Activated naive CD4-positive, alpha-beta T cell (primary cell): ENCODE data around the gene C5.
"Not testable (repeated sequence)": the region's sequence is repeated elsewhere in the genome, so short reads cannot be mapped to it uniquely, and the experiment has no call there.

Experiments used
- DNase-seq, 4 experiments: peaks; one replicate each; lab custom pipeline; 2025; lab: John Stamatoyannopoulos, UW

The C5 gene

DNA sequence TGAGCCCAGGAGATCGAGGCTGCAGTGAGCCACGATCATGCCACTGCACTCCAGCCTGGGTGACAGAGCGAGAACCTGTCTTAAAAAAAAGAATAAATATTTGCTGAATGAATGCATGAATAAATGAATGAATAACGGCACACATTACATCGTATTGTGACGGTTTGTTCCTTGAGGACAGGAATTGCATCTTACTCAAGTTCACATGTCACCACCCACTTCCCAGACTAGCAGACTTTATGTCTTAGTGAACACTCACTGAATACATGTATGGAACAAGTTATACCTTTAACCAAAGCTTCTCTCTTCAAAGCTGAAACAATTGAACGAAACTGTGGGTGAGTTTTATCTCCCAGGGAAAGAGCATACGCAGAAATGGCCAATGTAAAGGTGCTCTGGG lies 70.3 kb downstream of the C5 start:
- no peak for DNase-seq

DNA sequence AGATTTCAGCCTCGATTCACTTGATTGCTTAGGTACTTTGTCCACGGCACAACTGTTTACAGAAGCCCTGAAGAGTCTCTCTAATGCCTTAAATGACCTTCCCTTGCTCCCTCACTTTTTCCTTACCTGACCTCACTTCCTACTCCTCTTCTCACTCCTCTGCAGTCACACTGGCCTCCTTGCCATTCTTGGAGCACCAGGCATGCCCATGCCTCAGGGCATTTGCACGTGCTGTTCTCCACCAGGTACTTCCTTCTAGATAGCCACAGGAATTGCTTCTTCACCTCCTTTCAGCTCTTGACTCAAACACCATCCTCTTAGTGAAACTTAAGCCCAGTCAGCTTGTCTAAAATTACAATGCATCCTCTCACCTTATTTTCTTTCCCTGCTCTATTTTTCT lies 71.1 kb downstream of the C5 start:
- DNase-seq = no peak

DNA sequence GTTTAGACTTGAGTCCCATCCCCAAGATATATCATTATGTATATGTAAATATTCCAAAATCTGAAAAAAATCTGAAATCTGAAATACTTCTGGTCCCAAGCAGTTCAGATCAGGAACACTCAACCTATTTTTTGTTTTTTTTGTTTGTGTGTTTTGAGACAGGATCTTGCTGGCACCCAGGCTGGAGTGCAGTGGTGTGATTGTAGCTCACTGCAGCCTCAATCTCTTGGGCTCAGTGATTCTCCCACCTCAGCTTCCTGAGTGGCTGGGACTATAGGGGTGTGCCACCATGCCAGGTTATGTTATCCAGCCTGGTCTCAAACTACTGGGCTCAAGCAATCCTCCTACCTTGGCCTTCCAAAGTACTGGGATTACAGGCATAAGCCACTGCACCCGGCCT lies 72.8 kb downstream of the C5 start:
- no peak for DNase-seq

DNA sequence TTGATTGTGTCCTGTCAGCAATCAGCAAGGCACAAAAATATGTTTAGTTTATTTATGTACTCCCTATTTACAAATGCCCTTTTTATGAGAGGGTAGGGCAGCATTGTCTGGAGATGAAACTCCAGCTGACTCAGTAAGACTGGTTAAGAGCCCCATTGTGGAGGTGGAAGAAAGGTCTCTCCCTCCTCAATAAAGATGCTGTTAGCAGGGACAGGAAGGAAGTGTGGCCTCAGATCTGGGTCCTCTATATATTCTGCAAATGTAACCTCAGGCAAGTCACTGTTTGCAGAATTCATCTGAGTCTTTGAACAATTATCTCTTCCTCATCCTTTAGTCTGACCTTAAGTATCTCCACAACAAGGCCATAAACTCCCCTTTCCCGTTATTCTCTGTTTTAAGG lies 75.2 kb downstream of the C5 start:
- DNase-seq = no peak

DNA sequence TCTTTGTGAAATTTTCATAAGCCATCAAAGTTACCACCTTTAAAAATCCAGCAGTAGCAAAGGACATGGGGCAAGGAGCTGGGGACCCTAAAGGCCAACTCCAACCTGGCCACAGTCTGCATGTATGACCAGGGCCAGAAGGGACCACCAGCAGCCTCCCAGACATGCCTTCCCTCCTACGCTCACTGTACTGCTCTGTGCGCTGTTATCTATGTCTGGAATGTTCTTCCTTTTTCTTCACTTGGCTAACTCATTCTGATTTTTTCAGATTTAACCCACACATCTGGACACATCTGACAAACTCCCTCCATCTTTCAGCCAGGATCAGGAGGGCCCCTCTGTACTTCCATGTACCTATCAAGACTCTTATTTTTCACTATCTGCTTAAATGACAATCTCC lies 75.9 kb downstream of the C5 start:
- no peak for DNase-seq

DNA sequence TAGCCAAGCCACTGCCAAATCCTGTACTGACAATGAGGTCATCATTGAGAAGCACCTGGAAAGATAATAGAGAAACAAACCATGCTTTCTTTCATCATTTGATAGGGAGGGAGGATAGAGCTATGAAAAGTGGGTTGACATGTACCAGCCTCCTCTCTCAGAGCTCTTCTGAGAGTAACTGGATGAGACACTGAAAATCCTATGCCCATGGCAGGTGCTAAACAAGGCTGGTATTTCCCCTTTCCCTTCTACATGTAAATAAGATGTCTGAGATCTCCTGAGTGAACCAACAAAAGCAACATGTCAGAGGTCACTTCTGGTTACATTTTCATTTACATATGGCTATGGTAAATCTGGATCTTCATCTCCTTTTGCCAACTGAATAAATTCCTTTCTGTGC lies 78.1 kb downstream of the C5 start:
- DNase-seq = no peak

DNA sequence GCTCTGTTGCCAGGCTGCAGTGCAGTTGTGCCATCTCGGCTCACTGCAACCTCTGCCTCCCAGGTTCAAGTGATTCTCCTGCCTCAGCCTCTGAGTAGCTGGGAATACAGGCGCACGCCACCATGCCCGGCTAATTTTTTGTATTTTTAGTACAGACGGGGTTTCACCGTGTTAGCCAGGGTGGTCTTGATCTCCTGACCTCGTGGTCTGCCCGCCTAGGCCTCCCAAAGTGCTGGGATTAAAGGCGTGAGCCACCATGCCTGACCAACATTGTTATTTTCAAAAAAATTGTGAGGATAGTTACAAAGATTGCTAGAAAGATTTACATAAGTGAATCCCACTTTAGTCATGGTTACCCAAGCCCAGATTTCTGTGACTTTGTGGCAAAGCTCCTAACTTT lies 78.6 kb downstream of the C5 start:
- DNase-seq = not testable (repeated sequence)

DNA sequence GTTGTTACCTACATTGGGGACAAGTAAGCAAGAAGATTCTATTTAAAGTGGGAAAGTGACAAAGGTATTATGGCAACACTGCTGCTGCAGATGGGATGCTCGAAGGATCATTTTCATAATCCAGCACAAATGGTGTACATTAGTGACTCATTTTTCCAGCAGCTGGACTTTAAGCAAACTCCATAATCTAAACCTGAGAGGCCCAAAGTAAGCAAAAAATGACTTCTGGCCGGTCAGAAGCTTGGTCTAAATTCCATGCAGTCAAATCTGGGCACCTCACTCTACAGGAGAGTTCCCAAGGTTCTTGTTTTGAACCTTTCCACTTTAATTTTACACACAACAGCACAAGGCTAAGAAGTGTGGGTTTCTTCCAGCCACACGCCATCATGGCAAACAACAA lies 79.8 kb downstream of the C5 start:
- DNase-seq = no peak

DNA sequence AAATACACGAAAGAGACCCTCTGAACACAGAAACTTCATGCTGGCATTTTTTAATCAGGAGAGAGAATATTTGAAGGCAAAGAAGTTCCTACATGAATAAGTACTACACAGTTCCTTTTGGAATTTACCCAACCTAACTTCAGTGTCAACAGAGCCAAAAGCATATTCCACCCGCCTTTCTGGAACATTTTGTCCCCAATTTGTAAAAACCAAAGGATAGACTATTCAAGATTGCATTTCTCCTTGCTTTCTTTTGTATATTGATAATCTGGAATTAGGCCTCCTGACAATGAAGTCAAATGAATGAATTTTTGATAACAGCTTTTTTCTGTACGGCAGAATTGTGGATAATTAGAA lies 84.1 kb downstream of the C5 start:
- DNase-seq = no peak

DNA sequence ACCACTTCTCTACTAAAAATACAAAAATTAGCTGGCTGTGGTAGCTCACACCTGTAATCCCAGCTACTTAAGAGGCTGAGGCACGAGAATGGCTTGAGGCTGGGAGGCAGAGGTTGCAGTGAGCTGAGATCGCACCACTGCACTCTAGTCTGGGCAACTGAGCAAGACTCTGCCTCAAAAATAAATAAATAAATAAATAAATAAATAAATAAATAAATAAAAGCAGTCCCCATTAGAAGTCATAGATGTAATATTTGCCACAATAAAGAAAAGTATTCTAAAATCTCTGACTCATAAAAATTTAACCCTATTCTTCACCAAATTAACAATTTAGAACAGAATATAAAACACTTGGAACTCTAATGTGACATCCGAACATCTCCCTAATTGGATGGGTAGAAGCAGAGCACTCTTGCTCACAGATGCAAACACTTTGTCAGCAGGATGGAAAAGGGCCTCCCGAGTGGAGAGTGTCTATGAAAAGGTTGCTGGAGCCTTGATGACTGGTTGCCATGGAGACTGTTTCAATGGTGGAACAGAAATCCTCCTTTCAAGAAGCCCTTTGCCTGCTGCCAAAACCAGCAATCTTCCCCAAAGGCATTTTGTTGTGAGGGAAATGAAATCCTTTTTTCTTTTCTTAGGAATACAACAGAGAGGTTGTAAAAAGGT lies 84.6 kb downstream of the C5 start:
- DNase-seq = no peak

DNA sequence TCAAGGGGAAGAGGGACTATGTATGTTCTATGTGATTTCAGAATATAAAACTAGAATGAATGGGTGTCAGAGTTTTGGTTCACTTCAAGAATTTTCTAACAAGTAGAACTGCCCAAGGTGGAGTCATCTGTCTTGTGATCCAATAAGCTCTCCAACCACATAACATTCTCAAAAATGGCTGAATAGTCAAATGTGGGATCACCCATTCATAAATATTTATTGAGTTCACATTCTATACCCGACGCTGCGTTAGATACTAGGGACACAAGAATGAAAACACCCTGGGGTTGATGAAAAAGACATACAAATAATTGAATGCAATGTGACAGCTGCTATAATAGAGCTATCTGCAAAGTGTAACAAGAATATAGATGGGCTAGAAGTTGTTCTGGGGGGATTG lies 88.1 kb downstream of the C5 start:
- DNase-seq = no peak

DNA sequence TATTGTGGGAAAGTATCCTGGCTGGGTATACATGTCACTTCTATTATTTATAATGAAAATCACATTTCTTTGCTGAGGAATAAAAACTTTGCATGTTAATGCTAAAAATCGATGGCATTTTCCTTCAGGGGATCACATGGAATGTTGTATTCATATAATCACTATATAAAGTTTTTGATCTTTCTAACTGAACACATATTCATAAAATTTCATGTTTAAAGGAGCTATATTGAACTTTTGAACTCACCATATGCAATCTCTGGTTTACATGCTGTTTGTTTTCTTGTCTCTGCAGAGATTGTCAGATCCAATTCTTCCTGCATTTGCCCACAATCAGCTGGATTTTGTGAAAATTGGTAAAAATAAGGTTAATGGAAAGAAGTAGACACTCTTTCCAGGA lies 90.1 kb downstream of the C5 start:
- DNase-seq = no peak

DNA sequence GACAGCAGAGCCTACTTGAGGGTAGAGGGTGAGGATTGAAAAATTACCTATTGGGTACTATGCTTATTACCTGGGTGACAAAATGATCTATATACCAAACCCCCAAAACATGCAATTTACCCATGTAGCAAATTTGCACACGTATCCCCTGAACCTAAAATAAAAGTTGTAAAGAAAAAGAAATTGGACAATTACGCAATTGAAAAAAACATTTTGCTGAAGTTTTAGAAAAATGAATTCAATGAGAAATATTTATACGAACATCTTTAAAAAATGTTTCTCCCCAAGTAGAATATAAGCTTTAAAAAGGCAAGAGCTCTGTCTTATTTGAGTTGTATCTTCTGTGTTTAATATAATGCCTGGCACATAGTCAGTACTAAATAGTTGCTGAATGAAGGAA lies 93.2 kb downstream of the C5 start:
- no peak for DNase-seq

DNA sequence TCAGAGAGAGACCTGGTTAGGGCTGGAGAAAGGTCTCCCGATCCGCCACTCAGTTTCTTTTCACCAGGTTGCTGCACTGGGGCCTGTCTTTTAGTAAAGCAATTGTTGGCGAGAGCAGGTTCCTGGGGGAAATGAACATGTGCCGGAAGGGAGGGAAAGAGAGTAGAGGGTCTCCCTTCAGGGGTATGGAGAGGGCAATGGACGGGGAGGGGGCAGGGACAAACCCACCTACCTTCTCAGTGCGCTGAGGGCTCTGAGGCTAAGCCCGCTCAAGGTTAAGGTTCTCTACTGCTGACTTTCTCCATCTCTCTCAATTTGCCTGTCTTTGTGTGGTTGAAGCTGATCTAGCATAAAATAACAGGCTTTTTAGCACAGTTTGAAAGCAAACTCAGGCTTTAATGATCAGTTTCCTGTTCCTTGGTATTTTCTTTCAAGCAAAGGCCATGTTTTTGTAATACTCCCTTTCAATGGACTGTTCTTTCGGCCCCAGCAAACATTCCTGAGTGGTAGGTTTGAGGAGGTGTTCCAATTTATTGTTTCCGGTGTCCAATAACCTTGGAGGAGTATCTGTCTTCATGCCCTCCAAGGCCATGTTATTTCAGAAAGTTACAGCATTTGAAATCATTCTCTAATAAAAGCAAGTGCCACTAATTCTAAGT lies 98.0 kb downstream of the C5 start:
- no peak for DNase-seq

DNA sequence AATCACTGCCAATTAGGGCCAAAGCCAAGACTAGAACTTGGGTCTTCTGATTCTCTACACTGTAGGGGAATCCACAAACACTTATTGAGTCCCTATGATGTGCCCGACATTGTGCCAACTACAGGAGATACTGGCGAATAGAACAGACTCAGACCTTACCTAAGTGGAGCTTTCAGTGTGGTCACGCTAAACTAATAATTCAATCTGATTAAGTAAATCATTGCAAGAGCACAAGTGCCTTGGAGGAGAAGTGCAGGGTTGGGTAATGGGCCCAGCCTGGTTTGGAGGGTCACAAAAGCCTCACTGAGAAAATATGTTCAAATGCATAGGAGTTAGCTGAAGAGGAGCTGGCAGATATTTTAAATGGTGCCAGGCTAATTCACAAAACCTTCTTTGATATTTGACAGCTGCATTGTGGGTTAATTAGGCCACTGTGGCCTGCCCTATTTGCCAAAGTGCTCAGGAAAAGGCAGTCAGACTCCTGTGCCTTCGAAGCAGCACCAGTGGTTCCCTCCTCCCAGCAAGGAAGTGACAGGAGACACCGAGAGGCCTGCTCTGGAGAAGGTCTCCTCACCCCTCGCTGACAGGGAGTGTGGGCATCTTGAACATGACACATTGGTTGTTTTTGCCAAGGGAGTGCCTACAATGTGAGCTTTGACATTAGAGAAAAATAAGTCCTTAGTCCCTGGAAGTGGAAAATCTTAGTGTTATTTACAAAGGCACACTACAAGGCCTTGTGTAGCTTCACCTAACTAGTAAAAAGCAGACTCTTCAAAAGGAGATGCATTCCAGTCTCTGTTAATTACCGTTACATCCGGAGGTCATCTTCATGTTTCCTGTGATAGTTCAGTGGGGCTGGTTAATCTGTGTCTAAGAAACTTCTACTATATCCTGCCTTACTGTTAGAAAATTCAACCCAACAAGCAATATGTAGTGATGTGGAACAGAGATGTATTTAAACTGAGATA lies 99.4 kb downstream of the C5 start:
- DNase-seq = no peak

DNA sequence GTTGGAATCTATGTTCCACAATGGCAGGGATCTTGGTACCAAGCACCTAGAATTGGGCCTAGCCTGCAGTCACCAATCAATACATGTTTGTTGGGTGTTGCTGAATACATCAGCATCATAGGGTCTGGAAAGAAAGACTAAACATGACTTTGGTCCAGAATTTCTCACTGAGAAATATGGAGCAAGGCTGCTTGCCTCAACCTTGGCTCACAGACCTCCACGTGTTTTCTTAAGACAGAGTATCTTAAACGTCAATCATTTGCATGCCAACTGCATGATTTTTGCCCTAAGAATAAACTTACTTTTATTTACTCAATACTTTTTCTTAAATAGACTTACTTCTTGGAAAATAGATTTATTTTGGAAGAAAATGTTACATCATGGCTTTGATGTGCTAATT lies 100.8 kb downstream of the C5 start:
- DNase-seq = no peak

DNA sequence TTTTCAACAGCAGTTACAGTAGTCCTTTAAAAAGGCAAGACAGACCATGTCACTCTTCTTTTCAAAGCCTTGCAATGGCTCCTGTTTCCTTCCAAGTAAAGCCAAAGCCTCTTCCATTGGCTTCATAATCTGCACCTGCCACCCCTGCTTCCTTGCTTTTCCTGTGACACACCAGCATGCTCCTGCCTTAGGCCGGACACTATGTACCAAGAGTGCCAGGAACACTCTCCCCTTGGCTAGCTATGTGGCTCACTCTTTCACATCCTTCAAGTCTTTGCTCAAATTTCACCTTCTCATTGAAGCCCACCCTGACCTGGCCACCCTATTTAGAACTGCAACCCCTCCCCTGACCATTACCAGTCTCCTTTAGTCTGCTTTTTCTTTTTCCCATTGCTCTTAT lies 101.3 kb downstream of the C5 start:
- no peak for DNase-seq

DNA sequence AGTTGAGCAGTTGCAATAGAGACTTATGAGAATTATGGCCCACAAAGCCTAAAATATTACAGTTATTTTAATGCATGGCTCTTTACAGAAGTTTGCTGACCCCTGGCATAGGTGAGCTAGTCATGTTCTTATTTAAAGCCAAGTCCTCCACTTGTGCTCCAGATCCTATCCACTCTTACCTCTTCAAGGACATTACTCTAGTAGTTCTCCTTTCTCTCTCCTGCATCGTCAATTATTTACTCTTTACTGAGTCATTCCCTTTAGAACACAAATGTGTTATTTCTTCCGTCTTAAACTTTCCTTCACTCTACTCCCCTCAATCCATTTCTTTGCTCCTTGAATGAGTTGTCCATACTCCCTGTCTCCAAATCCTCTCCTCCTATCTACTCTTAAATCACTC lies 102.9 kb downstream of the C5 start:
- no peak for DNase-seq

DNA sequence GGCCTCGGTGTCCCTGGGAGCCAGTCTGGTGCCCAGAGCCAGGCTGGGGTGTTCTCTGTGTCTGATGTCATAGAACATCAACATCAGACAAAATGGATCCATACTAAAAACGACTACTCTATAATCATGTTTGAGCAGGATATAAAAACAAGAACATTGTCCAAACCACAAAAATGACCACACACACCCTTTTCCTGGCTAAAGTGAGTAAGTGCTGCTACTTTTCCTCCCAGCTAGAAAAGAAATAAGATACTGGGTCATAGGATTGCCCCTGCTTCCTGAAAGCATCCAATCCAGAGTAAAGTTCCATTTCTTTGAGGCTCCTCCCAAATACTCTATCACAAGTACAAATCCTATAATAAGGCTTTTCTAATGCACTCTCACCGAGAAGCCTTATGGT lies 103.8 kb downstream of the C5 start:
- DNase-seq = no peak

DNA sequence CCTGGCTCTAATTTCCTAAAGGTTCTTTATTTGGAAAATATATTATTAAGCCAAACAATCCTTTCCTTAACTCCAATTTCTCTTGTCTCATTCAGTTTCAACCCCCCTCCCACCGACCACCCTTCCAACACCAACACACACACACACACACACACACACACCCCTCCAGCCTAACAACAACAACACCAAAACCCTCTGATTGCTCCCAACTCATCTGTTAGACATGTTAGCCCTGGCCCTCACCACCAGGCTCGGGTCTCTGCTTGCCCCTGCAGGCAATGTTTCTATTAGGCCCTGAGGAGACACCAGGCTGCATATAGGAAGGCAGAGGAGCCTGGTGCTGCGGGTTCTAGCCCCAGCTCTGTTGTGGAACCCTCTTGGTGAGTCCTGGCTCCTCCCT lies 105.1 kb downstream of the C5 start:
- no peak for DNase-seq

DNA sequence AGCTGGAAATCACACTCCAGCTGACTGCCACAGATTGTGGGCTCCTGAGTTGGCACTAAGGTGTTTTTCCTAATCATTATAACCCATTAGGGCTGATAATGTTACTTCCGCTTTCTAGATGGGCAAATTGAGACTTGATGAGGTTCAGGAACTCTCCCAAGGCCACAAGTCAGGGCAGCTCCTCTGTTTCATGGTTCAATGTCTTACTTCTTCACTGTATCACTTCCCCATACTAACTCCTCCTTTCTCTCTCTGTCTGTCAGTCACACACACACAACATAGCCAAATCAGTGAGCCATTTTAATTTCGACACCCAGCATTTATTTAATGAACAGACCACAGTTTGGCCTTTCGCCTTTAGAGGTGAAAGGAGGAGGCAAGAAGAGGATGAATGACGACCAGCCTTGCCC lies 105.6 kb downstream of the C5 start:
- no peak for DNase-seq

DNA sequence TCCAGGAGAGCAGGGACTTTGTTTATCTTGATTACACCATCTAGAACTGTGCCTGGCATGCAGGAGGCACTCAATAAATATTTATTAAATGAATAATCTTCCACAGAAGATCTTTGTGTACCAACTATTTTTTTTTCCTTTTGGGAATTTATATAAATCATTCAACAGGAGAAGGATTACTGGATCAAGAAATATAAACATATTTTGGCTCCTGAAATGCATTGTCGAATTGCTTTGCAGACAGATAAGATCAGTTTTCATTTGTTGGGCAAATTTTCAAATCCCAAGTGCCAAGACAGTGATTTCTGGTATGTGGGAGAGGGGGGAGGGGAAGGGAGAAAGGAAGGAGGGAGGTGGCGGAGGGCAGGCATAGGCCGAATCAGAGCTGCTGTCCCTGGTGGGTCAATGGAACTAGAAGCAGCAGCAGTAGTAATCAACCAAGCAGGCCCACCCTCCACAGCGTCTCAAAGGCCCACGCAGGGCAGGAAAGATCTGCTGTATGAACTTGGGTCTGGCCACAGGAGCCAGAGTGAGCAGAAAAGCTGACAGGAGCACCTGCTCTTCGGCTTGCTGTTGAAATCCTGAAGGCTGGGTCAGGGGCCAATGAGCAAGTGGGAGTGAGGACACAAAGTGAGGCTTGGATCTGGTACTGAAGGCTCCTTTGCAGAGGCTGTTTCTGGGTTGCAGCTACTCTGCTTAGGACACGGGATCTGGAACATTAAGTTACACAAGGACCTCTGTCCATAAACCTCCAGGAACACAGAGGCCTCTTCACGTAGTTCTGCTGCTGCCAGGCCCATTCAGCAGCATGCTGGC lies 107.7 kb downstream of the C5 start:
- no peak for DNase-seq
